HCT116 (cell line): Measurements from ENCODE around the gene MEGF6. TPM values are rescaled to one million over a fixed set of nuclear protein-coding genes. Genes with fewer than 3 reads are reported as not detected.
"Not testable (repeated sequence)": the region's sequence is repeated elsewhere in the genome, so short reads cannot be mapped to it uniquely, and the experiment has no call there.

ENCODE experiments used
- ATAC-seq: fragments of 200-7000 bp; cut with Tn5 transposase; 2 replicates; pipeline ENCODE4 v1.9.1; 2020; ENCODE audit warnings: mild to moderate bottlenecking, moderate library complexity
- BruUV-seq: library from RNA; stranded (reverse); fragments of 400-500 nt; replicated peaks from 2 replicates; lab custom pipeline; 2021; lab: Mats Ljungman, UMichigan
- CTCF ChIA-PET: fragments of 300-600 bp; sonication (Branson Sonifier 250); formaldehyde crosslinking; loops from one replicate; lab custom pipeline; 2021; ENCODE audit warnings: antibody characterized with exemption; lab: Charles Lee
- POLR2A ChIA-PET: fragments of 300-600, 350-600 bp; sonication (Branson Sonifier 250); formaldehyde crosslinking; loops from one replicate; lab custom pipeline; 2021; ENCODE audit warnings: antibody characterized with exemption; lab: Charles Lee
- RAD21 ChIA-PET, 2 experiments: fragments of 300-600 bp; sonication (Branson Sonifier 250); formaldehyde crosslinking; loops; one replicate each; lab custom pipeline; 2023; ENCODE audit warnings: low total read pairs in 2 of 2; ENCODE audit not compliant: uncharacterized antibody in 2 of 2, unreplicated experiment in 2 of 2, low non-redundant PET in 1 of 2; lab: Charles Lee
- DNase-seq: peaks from one replicate; pipeline ENCODE4 v3.0.0-alpha.2; 2010; ENCODE audit warnings: low read depth, low spot score
- H2AFZ ChIP-seq: fragments of 200-600 bp; shearing (Covaris generic), sonication (generic); 2 replicates; pipeline ENCODE4 v1.6.1; 2017; ENCODE audit warnings: low read depth, mixed run types, mixed read lengths, antibody characterized with exemption, low read length; ENCODE audit not compliant: poor library complexity, severe bottlenecking
- H3K27ac ChIP-seq: 2 replicates; pipeline ENCODE4 v1.5.1; 2012; ENCODE audit warnings: low read depth, low read length
- H3K27me3 ChIP-seq: fragments of 200-600 bp; sonication (generic); 2 replicates; pipeline ENCODE4 v1.6.1; 2016; ENCODE audit warnings: mixed run types, low read length, mixed read lengths; ENCODE audit not compliant: insufficient read depth
- H3K36me3 ChIP-seq, 2 experiments: fragments of 200-500 bp in 1 of 2; fragments of 200-600 bp in 1 of 2; sonication (Bioruptor generic) in 1 of 2; sonication (generic) in 1 of 2; 2 replicates each; pipeline versions ENCODE4 v1.5.1 to v1.6.1; 2014 to 2016; ENCODE audit warnings: low read length in 2 of 2, inconsistent platforms in 1 of 2, mixed read lengths in 1 of 2, mixed run types in 1 of 2; ENCODE audit not compliant: insufficient read depth in 2 of 2, control insufficient read depth in 1 of 2
- H3K4me1 ChIP-seq, 2 experiments: fragments of 200-600 bp in 1 of 2; sonication (generic) in 1 of 2; 2 replicates each; pipeline versions ENCODE4 v1.5.1 to v1.6.1; 2012 to 2017; ENCODE audit warnings: low read length in 2 of 2, inconsistent platforms in 1 of 2, mild to moderate bottlenecking in 1 of 2, mixed read lengths in 1 of 2, mixed run types in 1 of 2, moderate library complexity in 1 of 2; ENCODE audit not compliant: insufficient read depth in 2 of 2, control insufficient read depth in 1 of 2
- H3K4me2 ChIP-seq: fragments of 200-600 bp; sonication (generic); 2 replicates; pipeline ENCODE4 v1.6.1; 2017; ENCODE audit warnings: mixed run types, low read length, mixed read lengths
- H3K4me3 ChIP-seq, 2 experiments: fragments of 200-600 bp in 1 of 2; sonication (generic) in 1 of 2; replicated peaks in 1 of 2; 2 replicates each; pipeline ENCODE4 v1.5.1; 2011 to 2016; ENCODE audit warnings: low read length in 2 of 2, control low read depth in 1 of 2, low read depth in 1 of 2, mild to moderate bottlenecking in 1 of 2, mixed read lengths in 1 of 2, mixed run types in 1 of 2
- H3K79me2 ChIP-seq: fragments of 200-600 bp; sonication (generic); 2 replicates; pipeline ENCODE4 v1.6.1; 2017; ENCODE audit warnings: mild to moderate bottlenecking, mixed run types, low read length, moderate library complexity, mixed read lengths; ENCODE audit not compliant: insufficient read depth
- H3K9ac ChIP-seq: fragments of 200-600 bp; sonication (generic); 2 replicates; pipeline ENCODE4 v1.6.1; 2016; ENCODE audit warnings: low read length, mixed read lengths
- H3K9me2 ChIP-seq: fragments of 200-600 bp; sonication (generic), shearing (Covaris generic); 2 replicates; pipeline ENCODE4 v1.6.1; 2017; ENCODE audit warnings: mixed run types, mild to moderate bottlenecking, moderate library complexity; ENCODE audit not compliant: insufficient read depth
- H3K9me3 ChIP-seq, 2 experiments: fragments of 200-500 bp in 1 of 2; fragments of 200-600 bp in 1 of 2; sonication (Bioruptor generic) in 1 of 2; sonication (generic) in 1 of 2; 2 replicates each; pipeline ENCODE4 v1.6.1; 2014 to 2017; ENCODE audit warnings: low read length in 2 of 2, mixed read lengths in 2 of 2, inconsistent platforms in 1 of 2, low read depth in 1 of 2, mild to moderate bottlenecking in 1 of 2, mixed run types in 1 of 2, moderate library complexity in 1 of 2; ENCODE audit not compliant: control insufficient read depth in 1 of 2, insufficient read depth in 1 of 2
- H4K20me1 ChIP-seq: fragments of 200-600 bp; sonication (generic), shearing (Covaris generic); 2 replicates; pipeline ENCODE4 v1.6.1; 2017; ENCODE audit warnings: mixed run types, mild to moderate bottlenecking, moderate library complexity; ENCODE audit not compliant: insufficient read depth
- CTCF ChIP-seq, 3 experiments: fragments of 200-600 bp in 1 of 3; sonication (generic) in 1 of 3; IDR thresholded peaks in 2 of 3; conservative IDR thresholded peaks in 1 of 3; 2 replicates each; pipeline ENCODE4 v1.5.1; 2012 to 2017; ENCODE audit warnings: low read depth in 2 of 3, low read length in 2 of 3, antibody characterized with exemption in 1 of 3, borderline replicate concordance in 1 of 3, control low read depth in 1 of 3, mild to moderate bottlenecking in 1 of 3, mixed read lengths in 1 of 3, mixed run types in 1 of 3, moderate library complexity in 1 of 3; ENCODE audit not compliant: insufficient read depth in 1 of 3
- EGR1 ChIP-seq: IDR thresholded peaks from 2 replicates; pipeline ENCODE4 v1.6.1; 2012; ENCODE audit warnings: low read depth
- EZH2 ChIP-seq: fragments of 200-600 bp; sonication (generic); IDR thresholded peaks from 2 replicates; pipeline ENCODE4 v1.6.1; 2017; ENCODE audit warnings: antibody characterized with exemption, mixed run types
- FOSL1 ChIP-seq: IDR thresholded peaks from 2 replicates; pipeline ENCODE4 v1.6.1; 2012; ENCODE audit warnings: low read depth
- MAX ChIP-seq: IDR thresholded peaks from 2 replicates; pipeline ENCODE4 v1.6.1; 2012
- POLR2A ChIP-seq: IDR thresholded peaks from 2 replicates; pipeline ENCODE4 v1.7.0; 2011; ENCODE audit warnings: borderline replicate concordance; ENCODE audit not compliant: insufficient read depth, insufficient read length; ENCODE audit errors: extremely low read depth
- RAD21 ChIP-seq: IDR thresholded peaks from 2 replicates; pipeline ENCODE4 v1.6.1; 2012; ENCODE audit warnings: low read depth, mild to moderate bottlenecking
- SP1 ChIP-seq: IDR thresholded peaks from 2 replicates; pipeline ENCODE4 v1.6.1; 2012; ENCODE audit warnings: low read depth
- SRF ChIP-seq: IDR thresholded peaks from 2 replicates; pipeline ENCODE4 v1.6.1; 2012; ENCODE audit warnings: low read depth
- TCF7L2 ChIP-seq: IDR thresholded peaks from 2 replicates; pipeline ENCODE4 v1.7.0; 2011; ENCODE audit warnings: borderline replicate concordance, inconsistent platforms; ENCODE audit not compliant: insufficient read depth, insufficient read length; ENCODE audit errors: extremely low read depth
- ZBTB33 ChIP-seq: IDR thresholded peaks from 2 replicates; pipeline ENCODE4 v1.6.1; 2011; ENCODE audit warnings: mild to moderate bottlenecking, low read length, moderate library complexity; ENCODE audit not compliant: insufficient replicate concordance; ENCODE audit errors: extremely low read depth
- intact Hi-C: fragments of 100-400 bp; cut with micrococcal nuclease; formaldehyde crosslinking; loops from 2 replicates; pipeline ENCODE4 v1.10.0; 2022
- total RNA-seq: library from RNA; stranded (reverse); gene quantifications from one replicate; pipeline ENCODE4 v1.2.1, GENCODE V29; 2021; ENCODE audit not compliant: unreplicated experiment

MEGF6 gene
- total RNA-seq, 1 experiment from 2014 or later: 47.6 TPM

GRCh38 chr1:3621151-3621671 lies 9.9 kb upstream of the MEGF6 start:
- peak in 2 of 3 experiments; percentile 61 to 63; a peak in 4 of 6 replicates for TF ChIP-seq CTCF (IDR thresholded peaks at IDR 0.05 in 2 of 3, conservative IDR thresholded peaks at IDR 0.05 in 1 of 3; ENCODE audit: borderline replicate concordance in 1 of 3, insufficient read depth in 1 of 3, low read depth in 2 of 3, low read length in 2 of 3)
- H3K79me2 ChIP-seq, H3K4me3 ChIP-seq, H2AFZ ChIP-seq, H3K36me3 ChIP-seq, H3K9me3 ChIP-seq, BruUV-seq, ATAC-seq, POLR2A ChIA-PET, H3K9ac ChIP-seq, H3K27ac ChIP-seq, H4K20me1 ChIP-seq, H3K9me2 ChIP-seq, DNase-seq, H3K27me3 ChIP-seq: not testable (repeated sequence)
- ChIA-PET RAD21 (interaction anchor here (0.5 to 2.5 kb wide), 7 partner anchors 56 to 168 kb away, joined by 3 to 9 read pairs (median 3); no protein-coding TSS in a partner anchor), CTCF (interaction anchor here (1.2 to 4.2 kb wide), 5 partner anchors 33 to 168 kb away, joined by 4 to 136 read pairs (median 12); no protein-coding TSS in a partner anchor)
- H3K4me1 ChIP-seq: peaks cover 6 to 33% of the 10 kb centered on the region in 2 experiments; a peak in 2 of 4 replicates
- peak overlapping the region; percentile 47 for H3K4me2 ChIP-seq
- intact Hi-C loops: loop anchor here (1.0 kb wide), 1 partner anchor 103 kb away; no protein-coding TSS in a partner anchor

GRCh38 chr1:3620708-3621107 lies 9.4 kb upstream of the MEGF6 start:
- RAD21 ChIA-PET: interaction anchor here (0.6 to 2.5 kb wide), 5 partner anchors 56 to 168 kb away, joined by 3 to 9 read pairs (median 3); no protein-coding TSS in a partner anchor

More at GRCh38 chr1:3620708-3621107, 9.4 kb upstream of the MEGF6 start:
- H4K20me1 ChIP-seq: no peaks in the 10 kb centered on the region
- no peak overlapping the region for H3K27ac ChIP-seq
- no peak for DNase-seq
- POLR2A ChIA-PET: no interaction called here
- no peak overlapping the region for H2AFZ ChIP-seq
- no peaks in the 10 kb centered on the region for H3K36me3 ChIP-seq
- H3K4me3 ChIP-seq: no peak overlapping the region
- H3K9me3 ChIP-seq: no peaks in the 10 kb centered on the region
- no peak overlapping the region for H3K9ac ChIP-seq
- intact Hi-C loops: loop anchor here (1.0 kb wide), 1 partner anchor 104 kb away; no protein-coding TSS in a partner anchor
- TF ChIP-seq POLR2A: no peak
- TF ChIP-seq FOSL1: no peak
- no peak for TF ChIP-seq SRF
- TF ChIP-seq RAD21: no peak
- TF ChIP-seq EZH2: no peak
- TF ChIP-seq SP1: no peak
- no peak for TF ChIP-seq MAX
- no peak for TF ChIP-seq EGR1
- no peak for TF ChIP-seq ZBTB33
- TF ChIP-seq TCF7L2: no peak
- ATAC-seq: no peak
- peak overlapping the region; percentile 47 for H3K4me2 ChIP-seq
- H3K4me1 ChIP-seq: peaks cover 6 to 29% of the 10 kb centered on the region in 2 experiments; a peak in 2 of 4 replicates
- H3K79me2 ChIP-seq: no peaks in the 10 kb centered on the region
- BruUV-seq: no TSS peak
- no peaks in the 10 kb centered on the region for H3K9me2 ChIP-seq
- no peaks in the 10 kb centered on the region for H3K27me3 ChIP-seq
- CTCF ChIA-PET: interaction anchor here (0.8 to 4.2 kb wide), 6 partner anchors 32 to 168 kb away, joined by 3 to 136 read pairs (median 6); no protein-coding TSS in a partner anchor
